SK-N-MC (cell line): ENCODE data around the gene SERTAD2.

Source experiments
- EZH2 ChIP-seq: fragments of 200-600 bp; sonication (generic); IDR thresholded peaks from one replicate; pipeline ENCODE4 v1.6.1; 2017; ENCODE audit warnings: antibody characterized with exemption
- FOXP2 ChIP-seq: optimal IDR thresholded peaks from 2 replicates; pipeline ENCODE3; 2011; ENCODE audit warnings: mild to moderate bottlenecking, moderate library complexity; ENCODE audit not compliant: insufficient read depth; ENCODE audit errors: extremely low read length, control extremely low read depth
- POLR2AphosphoS5 ChIP-seq: IDR thresholded peaks from 2 replicates; pipeline ENCODE4 v1.6.1; 2012; ENCODE audit warnings: mild to moderate bottlenecking, low read depth, low read length, borderline replicate concordance

- TF ChIP-seq POLR2AphosphoS5, result no peak
- TF ChIP-seq EZH2, result no peak
- no peak for TF ChIP-seq FOXP2
Observed at GRCh38 chr2:64622443-64623241, 31.1 kb downstream of the SERTAD2 start.
